Loucy (cell line): ENCODE results near the gene DHPS.

Source experiments
- H2AFZ ChIP-seq: fragments of 200-600 bp; sonication (generic); 2 replicates; pipeline ENCODE4 v1.6.0; 2016; ENCODE audit warnings: antibody characterized with exemption, mild to moderate bottlenecking, low read length, moderate library complexity
- H3F3A ChIP-seq: fragments of 200-600 bp; 2 replicates; pipeline ENCODE4 v1.6.0; 2016; ENCODE audit warnings: antibody characterized with exemption, low read depth, mild to moderate bottlenecking
- H3K27me3 ChIP-seq: fragments of 200-600 bp; sonication (generic); 2 replicates; pipeline ENCODE4 v1.6.1; 2014; ENCODE audit warnings: low read length, mild to moderate bottlenecking; ENCODE audit not compliant: insufficient read depth, poor library complexity, severe bottlenecking
- H3K36me3 ChIP-seq: fragments of 200-600 bp; sonication (generic); 2 replicates; pipeline ENCODE4 v1.6.1; 2016; ENCODE audit warnings: low read length; ENCODE audit not compliant: insufficient read depth
- H3K4me1 ChIP-seq: fragments of 200-600 bp; sonication (generic); 2 replicates; pipeline ENCODE4 v1.5.1; 2014; ENCODE audit warnings: low read length, mild to moderate bottlenecking; ENCODE audit not compliant: insufficient read depth, poor library complexity, severe bottlenecking
- H3K4me2 ChIP-seq: fragments of 200-600 bp; sonication (generic); 2 replicates; pipeline ENCODE4 v1.6.0; 2014; ENCODE audit warnings: antibody characterized with exemption, low read length, low read depth, mild to moderate bottlenecking; ENCODE audit not compliant: poor library complexity, severe bottlenecking
- H3K4me3 ChIP-seq: fragments of 200-600 bp; sonication (generic); 2 replicates; pipeline ENCODE4 v1.5.1; 2014; ENCODE audit warnings: low read length, mild to moderate bottlenecking, mixed read lengths; ENCODE audit not compliant: poor library complexity, severe bottlenecking
- H3K79me2 ChIP-seq: fragments of 200-600 bp; sonication (generic); 2 replicates; pipeline ENCODE4 v1.6.1; 2014; ENCODE audit warnings: low read length; ENCODE audit not compliant: insufficient read depth
- H3K9ac ChIP-seq: fragments of 200-600 bp; sonication (generic); 2 replicates; pipeline ENCODE4 v1.6.0; 2014; ENCODE audit warnings: mild to moderate bottlenecking, low read depth, low read length, moderate library complexity; ENCODE audit not compliant: poor library complexity, severe bottlenecking
- H3K9me2 ChIP-seq: fragments of 200-600 bp; sonication (generic); replicated peaks from 2 replicates; pipeline ENCODE4 v1.6.1; 2016; ENCODE audit warnings: low read depth, low read length, mixed read lengths
- H3K9me3 ChIP-seq: fragments of 200-600 bp; sonication (generic); 2 replicates; pipeline ENCODE4 v1.6.1; 2014; ENCODE audit warnings: mild to moderate bottlenecking, antibody characterized with exemption, low read length, low read depth; ENCODE audit not compliant: insufficient read depth
- H4K20me1 ChIP-seq: fragments of 200-600 bp; sonication (generic); 2 replicates; pipeline ENCODE4 v1.6.0; 2014; ENCODE audit warnings: antibody characterized with exemption, low read length, mild to moderate bottlenecking; ENCODE audit not compliant: insufficient read depth, poor library complexity, severe bottlenecking
- CTCF ChIP-seq: fragments of 200-600 bp; sonication (generic); conservative IDR thresholded peaks from 2 replicates; pipeline ENCODE4 v1.5.1; 2014; ENCODE audit warnings: mild to moderate bottlenecking, antibody characterized with exemption, low read length
- EZH2phosphoT487 ChIP-seq: fragments of 200-600 bp; IDR thresholded peaks from 2 replicates; pipeline ENCODE4 v1.6.1; 2018; ENCODE audit warnings: antibody characterized with exemption, mild to moderate bottlenecking, moderate library complexity, borderline replicate concordance

DHPS gene

GRCh38 chr19:12695096-12695495 is 13.4 kb upstream of the DHPS start:
- 0 out of 2 replicates have a peak, but pooled peaks cover 2% of the 10 kb centered on the region for H3F3A ChIP-seq
- peaks cover 15% of the 10 kb centered on the region; the same call in 1 of the 2 replicates for H3K79me2 ChIP-seq
- H3K4me3 ChIP-seq: no peak overlapping the region
- no peaks in the 10 kb centered on the region for H4K20me1 ChIP-seq
- TF ChIP-seq CTCF (no peak), EZH2phosphoT487 (no peak)
- no peak overlapping the region for H2AFZ ChIP-seq
- H3K9ac ChIP-seq: no peak overlapping the region
- H3K36me3 ChIP-seq: no peaks in the 10 kb centered on the region; the same call in 1 of the 2 replicates
- peaks cover 11% of the 10 kb centered on the region for H3K4me1 ChIP-seq
- H3K27me3 ChIP-seq: no peaks in the 10 kb centered on the region
- H3K9me3 ChIP-seq: no peaks in the 10 kb centered on the region
- no peaks in the 10 kb centered on the region for H3K9me2 ChIP-seq
- H3K4me2 ChIP-seq: peak overlapping the region; percentile 81

GRCh38 chr19:12694641-12695040 is 13.0 kb upstream of the DHPS start:
- Histone ChIP-seq H2AFZ (no peak overlapping the region), H3F3A (0 out of 2 replicates have a peak, but pooled peaks cover 2% of the 10 kb centered on the region), H3K9me2 (no peaks in the 10 kb centered on the region), H3K9ac (no peak overlapping the region), H3K9me3 (no peaks in the 10 kb centered on the region), H3K36me3 (no peaks in the 10 kb centered on the region), H3K27me3 (no peaks in the 10 kb centered on the region), H3K4me3 (no peak overlapping the region), H3K4me1 (peaks cover 11% of the 10 kb centered on the region), H4K20me1 (no peaks in the 10 kb centered on the region), H3K4me2 (peak overlapping the region; percentile 81), H3K79me2 (peaks cover 19% of the 10 kb centered on the region; the same call in 1 of the 2 replicates)
- TF ChIP-seq CTCF: no peak
- no peak for TF ChIP-seq EZH2phosphoT487

- Histone ChIP-seq H3F3A (0 out of 2 replicates have a peak, but pooled peaks cover 2% of the 10 kb centered on the region), H3K79me2 (peaks cover 34% of the 10 kb centered on the region; the same call in 1 of the 2 replicates), H3K9ac (no peak overlapping the region), H3K9me2 (no peaks in the 10 kb centered on the region), H3K9me3 (no peaks in the 10 kb centered on the region), H3K4me2 (no peak overlapping the region), H3K4me1 (peaks cover 20% of the 10 kb centered on the region), H3K27me3 (no peaks in the 10 kb centered on the region), H3K36me3 (no peaks in the 10 kb centered on the region), H2AFZ (no peak overlapping the region), H4K20me1 (no peaks in the 10 kb centered on the region), H3K4me3 (no peak overlapping the region)
- TF ChIP-seq CTCF: no peak
- TF ChIP-seq EZH2phosphoT487: no peak
Measured at GRCh38 chr19:12692960-12693359, 11.3 kb upstream of the DHPS start.
